Measurements from ENCODE around the gene AIFM1.

Gene AIFM1

DNA sequence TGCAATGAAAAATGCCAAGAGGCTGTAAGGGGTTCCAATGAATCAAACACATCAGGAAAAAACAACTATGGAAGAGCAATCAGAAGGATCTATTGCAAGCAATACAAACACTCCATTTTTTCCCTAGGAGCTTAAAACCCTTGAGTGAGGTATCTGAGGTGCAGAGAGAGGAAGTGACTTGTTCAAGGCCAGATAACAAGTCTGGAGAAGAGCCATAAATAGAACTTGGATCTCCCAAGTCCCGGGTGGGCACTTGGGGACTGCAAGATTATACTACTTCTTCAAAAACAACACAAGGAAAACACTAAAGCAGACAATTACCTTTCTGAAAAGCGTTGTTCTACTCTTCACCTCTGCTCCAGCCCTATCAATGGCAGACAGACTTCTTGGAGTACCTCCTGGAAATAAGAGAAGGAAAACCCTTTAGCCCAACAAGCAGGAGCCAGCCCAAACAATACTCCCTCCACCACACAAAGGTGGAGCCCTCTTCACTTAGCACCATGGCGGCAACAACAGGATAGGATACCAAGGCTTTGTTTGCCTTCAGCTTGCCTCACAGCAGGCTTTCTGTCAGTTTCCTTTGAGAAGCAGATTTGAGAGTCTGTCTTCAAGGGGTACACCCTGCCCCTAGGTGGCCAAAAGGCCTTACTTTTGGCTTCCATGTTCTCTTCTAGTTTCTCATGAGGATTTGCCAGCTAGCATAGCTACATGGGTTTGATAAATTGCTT is 26.0 kb downstream of the AIFM1 start:
- TF ChIP-seq, protein P1, sequence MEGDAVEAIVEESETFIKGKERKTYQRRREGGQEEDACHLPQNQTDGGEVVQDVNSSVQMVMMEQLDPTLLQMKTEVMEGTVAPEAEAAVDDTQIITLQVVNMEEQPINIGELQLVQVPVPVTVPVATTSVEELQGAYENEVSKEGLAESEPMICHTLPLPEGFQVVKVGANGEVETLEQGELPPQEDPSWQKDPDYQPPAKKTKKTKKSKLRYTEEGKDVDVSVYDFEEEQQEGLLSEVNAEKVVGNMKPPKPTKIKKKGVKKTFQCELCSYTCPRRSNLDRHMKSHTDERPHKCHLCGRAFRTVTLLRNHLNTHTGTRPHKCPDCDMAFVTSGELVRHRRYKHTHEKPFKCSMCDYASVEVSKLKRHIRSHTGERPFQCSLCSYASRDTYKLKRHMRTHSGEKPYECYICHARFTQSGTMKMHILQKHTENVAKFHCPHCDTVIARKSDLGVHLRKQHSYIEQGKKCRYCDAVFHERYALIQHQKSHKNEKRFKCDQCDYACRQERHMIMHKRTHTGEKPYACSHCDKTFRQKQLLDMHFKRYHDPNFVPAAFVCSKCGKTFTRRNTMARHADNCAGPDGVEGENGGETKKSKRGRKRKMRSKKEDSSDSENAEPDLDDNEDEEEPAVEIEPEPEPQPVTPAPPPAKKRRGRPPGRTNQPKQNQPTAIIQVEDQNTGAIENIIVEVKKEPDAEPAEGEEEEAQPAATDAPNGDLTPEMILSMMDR (IDR thresholded peaks at IDR 0.05) = no peak
- Histone ChIP-seq H3K27ac (no peak overlapping the region), H3K4me3 (no peak overlapping the region)
- DNase-seq (ENCODE audit: low spot score) = no peak

DNA sequence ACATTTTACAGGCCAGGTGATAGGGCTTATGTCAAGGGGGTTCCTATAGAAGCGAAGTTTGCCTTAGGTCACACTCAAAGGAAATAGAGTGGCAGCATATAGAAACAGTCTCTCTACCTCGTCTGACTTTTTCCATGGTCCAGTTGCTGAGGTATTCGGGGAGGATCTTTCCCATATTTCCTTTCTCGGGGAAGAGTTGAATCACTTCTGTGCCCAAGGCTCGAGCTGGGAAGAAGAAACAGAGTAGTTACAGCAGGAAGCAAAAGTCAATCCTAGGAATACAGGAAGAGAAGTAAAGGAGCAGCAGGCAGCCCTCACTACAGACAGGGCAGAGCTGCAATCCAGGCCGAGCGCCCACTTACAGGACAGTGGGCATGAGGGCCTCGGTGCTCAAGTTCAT is 28.7 kb downstream of the AIFM1 start:
- no peak for DNase-seq (ENCODE audit: low spot score)
- H3K4me3 ChIP-seq = no peak overlapping the region
- no peak overlapping the region for H3K27ac ChIP-seq
- TF ChIP-seq, protein P1 (IDR thresholded peaks at IDR 0.05) = no peak

DNA sequence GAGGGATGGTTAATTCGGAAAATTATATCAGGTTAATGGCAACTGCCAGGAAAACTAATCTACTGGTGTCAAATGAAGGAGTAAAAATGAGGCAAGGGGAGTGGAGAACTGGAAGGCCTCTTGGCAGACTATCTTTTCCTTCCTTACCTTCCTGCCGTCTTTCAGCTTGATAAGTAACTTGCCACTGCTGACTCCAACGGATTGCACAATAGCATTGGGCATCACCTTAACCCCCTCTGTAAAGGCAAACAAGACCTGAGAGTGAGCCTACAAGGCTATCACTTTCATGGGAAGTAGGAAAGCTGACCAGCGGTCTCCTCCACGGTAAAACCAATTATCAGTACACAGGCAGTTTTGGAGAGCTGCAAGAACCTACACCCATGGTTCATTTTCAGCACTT is 29.1 kb downstream of the AIFM1 start:
- no peak overlapping the region for H3K27ac ChIP-seq
- no peak for DNase-seq (ENCODE audit: low spot score)
- TF ChIP-seq, protein P1 (IDR thresholded peaks at IDR 0.05) = no peak
- H3K4me3 ChIP-seq = no peak overlapping the region

DNA sequence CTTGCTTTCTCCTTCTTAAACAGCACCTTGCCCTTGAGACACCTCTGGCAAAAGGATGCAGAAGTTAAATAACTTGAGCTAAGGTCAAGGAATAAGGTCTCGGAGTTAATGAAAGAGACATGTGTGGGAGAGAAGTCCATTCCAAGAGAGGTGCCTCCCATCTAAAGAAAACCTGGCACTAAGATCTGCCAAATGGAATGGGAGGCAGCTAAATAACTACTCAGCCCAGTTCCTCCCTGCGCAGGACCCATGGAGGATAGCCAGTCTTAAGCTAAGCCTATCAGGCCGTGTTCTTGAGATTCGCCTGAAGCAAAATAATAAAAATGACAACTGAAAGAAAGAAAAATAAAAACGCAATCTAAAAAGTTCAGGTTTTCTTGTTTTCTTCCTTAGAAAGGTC is 34.7 kb downstream of the AIFM1 start:
- TF ChIP-seq, protein P1 (IDR thresholded peaks at IDR 0.05) = no peak
- no peak for DNase-seq (ENCODE audit: low spot score)
- Histone ChIP-seq H3K4me3 (no peak overlapping the region), H3K27ac (no peak overlapping the region)

DNA sequence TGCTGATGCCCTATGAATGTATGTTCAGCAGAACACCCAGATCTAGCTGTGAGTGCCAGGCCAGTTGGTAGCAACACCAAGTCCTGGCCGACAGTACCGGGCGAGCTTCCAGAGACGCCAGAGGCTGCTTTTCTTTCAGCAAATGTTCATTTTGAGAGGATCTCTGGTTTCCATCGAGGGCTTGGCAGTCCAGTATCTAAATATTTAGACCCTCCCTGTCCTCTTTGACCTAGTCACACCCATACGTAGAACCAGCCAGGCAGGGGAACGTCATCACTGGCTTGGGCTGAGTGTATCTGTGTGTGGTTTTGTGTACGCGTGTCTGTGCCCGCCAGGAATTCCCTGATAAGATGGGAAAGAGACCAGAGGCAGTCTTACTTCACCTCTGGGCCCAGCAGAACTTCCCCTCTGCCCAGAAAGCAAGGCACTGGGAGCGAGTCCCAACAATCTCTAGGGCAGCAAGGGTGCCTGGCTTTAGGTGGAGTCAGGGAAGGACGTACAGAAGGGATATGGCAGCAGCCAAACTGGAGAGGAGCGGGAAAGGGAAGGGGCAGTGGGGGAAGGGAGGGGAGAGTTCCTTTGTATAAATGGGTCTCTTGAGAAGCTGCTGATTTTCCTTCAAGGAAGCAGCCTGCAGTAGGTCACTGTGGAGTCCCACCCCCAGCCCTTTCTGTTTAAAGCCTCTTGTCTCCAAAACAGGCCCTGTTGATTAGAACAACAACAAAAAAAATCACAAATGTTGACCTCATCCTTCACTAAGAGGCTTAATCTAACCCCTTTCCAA is 40.4 kb downstream of the AIFM1 start:
- no peak overlapping the region for H3K4me3 ChIP-seq

DNA sequence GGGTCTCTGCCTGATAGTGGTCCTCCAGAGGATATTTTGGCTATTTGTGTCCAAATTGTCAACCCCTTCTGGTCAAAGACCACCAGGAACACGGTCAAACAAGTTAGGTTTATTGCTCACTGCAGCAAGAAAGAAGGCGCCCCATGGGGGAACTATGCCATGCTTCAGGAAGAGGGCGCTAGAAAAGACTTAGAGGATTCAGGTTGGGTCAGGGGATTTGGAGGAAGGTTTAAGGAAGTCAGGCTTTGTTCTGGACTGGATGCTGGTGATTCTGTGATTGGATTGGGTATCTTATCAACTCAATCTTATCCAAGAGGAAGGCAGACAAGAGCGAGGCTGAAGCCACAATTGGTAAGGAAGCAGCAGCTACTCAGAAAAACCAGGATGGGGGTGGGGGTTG is 41.1 kb downstream of the AIFM1 start:
- no peak for DNase-seq (ENCODE audit: low spot score)
- H3K27ac ChIP-seq = peak overlapping the region; percentile 40 to 79
- TF ChIP-seq, protein P1 (IDR thresholded peaks at IDR 0.05) = no peak
- no peak overlapping the region for H3K4me3 ChIP-seq

More for the DNA sequence above, 40.4 kb downstream of the AIFM1 start:
- no peak for DNase-seq (ENCODE audit: low spot score)
- H3K27ac ChIP-seq = peak overlapping the region; percentile 40 to 79
- TF ChIP-seq, protein P1 (IDR thresholded peaks at IDR 0.05) = no peak

DNA sequence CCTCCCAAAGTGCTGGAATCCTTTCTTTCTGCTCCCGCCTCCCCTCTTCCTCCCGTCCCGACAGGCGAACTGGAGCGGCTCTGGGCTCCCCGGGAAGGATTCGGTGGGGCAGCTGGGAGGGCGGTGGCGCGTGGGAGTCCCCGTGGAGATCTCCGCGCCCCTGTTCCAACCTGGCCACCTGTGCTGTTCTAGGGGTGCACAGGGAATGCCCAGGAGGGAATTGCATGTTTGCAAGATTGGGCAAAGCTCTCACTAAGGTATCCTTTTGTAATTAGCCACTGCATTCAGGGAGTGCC is 44.2 kb downstream of the AIFM1 start:
- peak overlapping the region; percentile 68 for H3K4me3 ChIP-seq

More for the DNA sequence above, 44.2 kb downstream of the AIFM1 start:
- H3K27ac ChIP-seq = peak overlapping the region; percentile 28 to 87
- DNase-seq (ENCODE audit: low spot score) = no peak
- TF ChIP-seq, protein P1 (IDR thresholded peaks at IDR 0.05) = no peak

Data from coronary artery (tissue), 2 donors.